A549 (cell line): ENCODE measurements around the gene GNG4. TPM values are rescaled to one million over a fixed set of nuclear protein-coding genes. Genes with fewer than 3 reads are reported as not detected.

ENCODE experiments used
- ATAC-seq, 2 experiments: fragments of 200-7000 bp in 1 of 2; fragments of >200 bp in 1 of 2; cut with Nextera tagmentation in 1 of 2; cut with Tn5 transposase in 1 of 2; 3 replicates each; pipeline versions ENCODE4 v1.8.0 to v1.9.1; 2018 to 2020; ENCODE audit warnings: mild to moderate bottlenecking in 1 of 2, moderate library complexity in 1 of 2
- CTCF ChIA-PET: fragments of 300-600 bp; sonication (Branson Sonifier 250); formaldehyde crosslinking; extraction: SDS; loops from one replicate; lab custom pipeline; 2021; ENCODE audit warnings: antibody characterized with exemption, inconsistent platforms; lab: Yijun Ruan, JAX
- POLR2A ChIA-PET: fragments of 350-600 bp; formaldehyde crosslinking; extraction: SDS; loops from one replicate; lab custom pipeline; 2021; ENCODE audit warnings: antibody characterized with exemption, inconsistent platforms; lab: Yijun Ruan, JAX
- DNase-seq, 2 experiments: peaks; one replicate each; pipeline versions ENCODE4 v3.0.0 to v3.0.0-alpha.2; 2011 to 2016; ENCODE audit warnings: low read depth in 1 of 2, low spot score in 1 of 2
- FAIRE-seq: peaks from 2 replicates; lab custom pipeline; 2011; peaks lifted over from hg19 to GRCh38; lab: Jason Lieb, UNC
- H3K27ac ChIP-seq, 2 experiments: fragments of >200 bp; sonication (Bioruptor Twin); formaldehyde crosslinking; 3 replicates each; pipeline ENCODE4 v1.5.1; 2016 to 2017
- H3K4me1 ChIP-seq: fragments of >200 bp; sonication (Bioruptor Twin); formaldehyde crosslinking; 3 replicates; pipeline ENCODE4 v1.6.1; 2016
- H3K4me2 ChIP-seq: fragments of >200 bp; sonication (Bioruptor Twin); formaldehyde crosslinking; 3 replicates; pipeline ENCODE4 v1.6.1; 2016
- H3K4me3 ChIP-seq: fragments of >200 bp; sonication (Bioruptor Twin); formaldehyde crosslinking; 3 replicates; pipeline ENCODE4 v1.5.1; 2016
- H3K9me3 ChIP-seq: fragments of >200 bp; sonication (Bioruptor Twin); formaldehyde crosslinking; 3 replicates; pipeline ENCODE4 v1.6.1; 2016
- BHLHE40 ChIP-seq: IDR thresholded peaks from 2 replicates; pipeline ENCODE4 v1.6.1; 2012; ENCODE audit warnings: low read depth, low read length, inconsistent platforms
- CEBPB ChIP-seq, 2 experiments: fragments of >200 bp in 1 of 2; sonication (Bioruptor Twin) in 1 of 2; formaldehyde crosslinking in 1 of 2; IDR thresholded peaks; 2 replicates each; pipeline ENCODE4 v1.6.1; 2012 to 2016
- CHD2 ChIP-seq: fragments of 150-350 bp; IDR thresholded peaks from 2 replicates; pipeline ENCODE4 v1.6.1; 2014; ENCODE audit warnings: low read length; ENCODE audit not compliant: partially characterized antibody
- EHMT2 ChIP-seq: fragments of 200-600 bp; sonication (generic); IDR thresholded peaks from 2 replicates; pipeline ENCODE4 v1.6.1; 2016; ENCODE audit warnings: antibody characterized with exemption, low read depth, mild to moderate bottlenecking, moderate library complexity
- EP300 ChIP-seq, 2 experiments: fragments of >200 bp; sonication (Bioruptor Twin); formaldehyde crosslinking; IDR thresholded peaks; 2 replicates in 1 of 2; 3 replicates in 1 of 2; pipeline ENCODE4 v1.6.1; 2016 to 2017
- GATA3 ChIP-seq: IDR thresholded peaks from 2 replicates; pipeline ENCODE4 v1.6.1; 2012; ENCODE audit warnings: borderline replicate concordance
- HEYL ChIP-seq: fragments of 250-450 bp; sonication (Bioruptor Pico); IDR thresholded peaks from 2 replicates; pipeline ENCODE4 v1.8.0; 2021; ENCODE audit warnings: mild to moderate bottlenecking, moderate library complexity
- HOXB5 ChIP-seq: fragments of 250-450 bp; sonication (Bioruptor Pico); IDR thresholded peaks from 2 replicates; pipeline ENCODE4 v1.5.0; 2020; ENCODE audit warnings: mild to moderate bottlenecking, moderate library complexity
- JUN ChIP-seq, 2 experiments: fragments of >200 bp; sonication (Bioruptor Twin); formaldehyde crosslinking; IDR thresholded peaks; 2 replicates in 1 of 2; 3 replicates in 1 of 2; pipeline ENCODE4 v1.6.1; 2016 to 2017
- JUNB ChIP-seq: fragments of >200 bp; sonication (Bioruptor Twin); formaldehyde crosslinking; IDR thresholded peaks from 2 replicates; pipeline ENCODE4 v1.6.1; 2016
- MAFK ChIP-seq: fragments of 450-650 bp; IDR thresholded peaks from 2 replicates; pipeline ENCODE4 v1.6.1; 2014; ENCODE audit not compliant: partially characterized antibody
- MAZ ChIP-seq: fragments of 150-350 bp; IDR thresholded peaks from 2 replicates; pipeline ENCODE4 v1.6.1; 2014; ENCODE audit warnings: antibody characterized with exemption, low read depth, low read length, borderline replicate concordance
- NFE2L2 ChIP-seq: fragments of 150-350 bp; conservative IDR thresholded peaks from 2 replicates; pipeline ENCODE4 v1.6.1; 2014; ENCODE audit warnings: low read length
- POLR2A ChIP-seq: IDR thresholded peaks from 2 replicates; pipeline ENCODE4 v1.6.1; 2012; ENCODE audit warnings: mild to moderate bottlenecking, low read length
- RAD21 ChIP-seq, 2 experiments: fragments of >200 bp in 1 of 2; sonication (Bioruptor Twin) in 1 of 2; formaldehyde crosslinking in 1 of 2; IDR thresholded peaks in 1 of 2; conservative IDR thresholded peaks in 1 of 2; 2 replicates in 1 of 2; 3 replicates in 1 of 2; pipeline ENCODE4 v1.6.1; 2012 to 2018; ENCODE audit warnings: inconsistent platforms in 1 of 2
- RCOR1 ChIP-seq: fragments of 150-350 bp; IDR thresholded peaks from 2 replicates; pipeline ENCODE4 v1.6.1; 2014; ENCODE audit warnings: antibody characterized with exemption, low read length, low read depth
- RFX5 ChIP-seq: fragments of 450-650 bp; IDR thresholded peaks from 2 replicates; pipeline ENCODE4 v1.7.1; 2014; ENCODE audit warnings: antibody characterized with exemption, mild to moderate bottlenecking, moderate library complexity
- SMC3 ChIP-seq: fragments of >200 bp; sonication (Bioruptor Twin); formaldehyde crosslinking; IDR thresholded peaks from 3 replicates; pipeline ENCODE4 v1.6.1; 2018; ENCODE audit warnings: inconsistent platforms
- SREBF2 ChIP-seq: fragments of 450-650 bp; IDR thresholded peaks from 2 replicates; pipeline ENCODE4 v1.6.1; 2014; ENCODE audit warnings: mild to moderate bottlenecking, moderate library complexity
- ZC3H11A ChIP-seq: fragments of 450-650 bp; IDR thresholded peaks from 2 replicates; pipeline ENCODE4 v1.6.1; 2014; ENCODE audit warnings: antibody characterized with exemption, mild to moderate bottlenecking
- ZNF302 ChIP-seq: fragments of 250-450 bp; sonication (Bioruptor Pico); IDR thresholded peaks from 2 replicates; pipeline ENCODE4 v1.9.0; 2021; ENCODE audit warnings: inconsistent platforms, mild to moderate bottlenecking, moderate library complexity
- ZSCAN20 ChIP-seq: fragments of 250-450 bp; sonication (Bioruptor Pico); IDR thresholded peaks from 2 replicates; pipeline ENCODE4 v1.8.0; 2022; ENCODE audit warnings: mild to moderate bottlenecking, moderate library complexity
- WGBS: methylation state at CpG from one replicate; pipeline ENCODE4 v1.1.6; 2017; ENCODE audit errors: missing lambda C conversion rate; 5-methylcytosine and 5-hydroxymethylcytosine counted together
- polyA plus RNA-seq, 4 experiments: library from polyadenylated mRNA; depleted of rRNA in 3 of 4; stranded (reverse); fragments of >200 nt; fragmentation: RNase III in 1 of 4; extraction: RNeasy Plus Mini Kit Qiagen cat#74134 plus additional on column Dnase treatment in 1 of 4; gene quantifications; 2 replicates in 3 of 4; 3 replicates in 1 of 4; pipeline ENCODE4 v1.2.3, GENCODE V29; 2011 to 2017
- TF ChIP-seq, protein P1 (sequence below): fragments of 250-450 bp; sonication (Bioruptor Pico); IDR thresholded peaks from 2 replicates; pipeline ENCODE4 v1.5.0; 2021; ENCODE audit warnings: mild to moderate bottlenecking, moderate library complexity, borderline replicate concordance
- TF ChIP-seq, protein P2 (sequence below): fragments of >200 bp; sonication (Bioruptor Twin); formaldehyde crosslinking; IDR thresholded peaks from 2 replicates; pipeline ENCODE4 v1.6.1; 2016
- TF ChIP-seq, protein P3 (sequence below): IDR thresholded peaks from 2 replicates; pipeline ENCODE4 v1.6.1; 2012
- TF ChIP-seq, protein P4 (sequence below): fragments of 150-350 bp; IDR thresholded peaks from 2 replicates; pipeline ENCODE4 v1.6.1; 2014; ENCODE audit warnings: low read depth, mild to moderate bottlenecking, low read length
- TF ChIP-seq, protein P5 (sequence below): IDR thresholded peaks from 2 replicates; pipeline ENCODE4 v1.6.1; 2012

The GNG4 gene
- polyA plus RNA-seq, 2 of the 4 experiments (the other 2 are of a cell fraction): 10.5 to 16.3 TPM

DNA sequence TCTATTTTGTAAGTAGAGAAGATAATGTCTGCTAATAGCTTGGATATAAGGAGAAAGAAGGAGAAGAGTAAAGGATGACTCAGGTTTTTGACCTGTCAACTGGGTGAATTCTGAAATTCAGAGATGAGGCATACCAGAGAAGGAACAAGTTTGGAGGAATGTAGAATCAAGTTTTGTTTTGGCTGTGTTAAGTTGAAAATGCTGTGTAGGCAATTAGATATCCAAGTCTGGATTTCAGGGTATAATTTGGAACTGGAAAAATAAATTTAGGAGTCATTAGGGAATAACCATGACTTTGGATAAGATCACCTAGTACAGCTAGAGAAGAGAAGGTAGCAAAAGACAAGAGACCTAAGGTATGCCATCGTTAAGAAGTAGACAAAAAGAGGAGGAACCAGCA is 22.4 kb upstream of the GNG4 start:
- FAIRE-seq (no peak), DNase-seq (no peak), ATAC-seq (no peak)
- TF ChIP-seq MAFK (peak; percentile 70), HEYL (CRISPR knock-in tag) (no peak)
- no peak overlapping the region for H3K27ac ChIP-seq
- H3K4me1 ChIP-seq: no peaks in the 10 kb centered on the region
- H3K4me3 ChIP-seq: no peak overlapping the region
- no peak overlapping the region for H3K4me2 ChIP-seq
- H3K9me3 ChIP-seq: peaks cover 42% of the 10 kb centered on the region
- ChIA-PET CTCF (interaction anchor here (1.0 kb wide), 1 partner anchor 10 kb away, joined by 3 read pairs; no protein-coding TSS in a partner anchor), POLR2A (no interaction called here)
- WGBS: 31% methylated on average over 1 of the region's 1 CpG

DNA sequence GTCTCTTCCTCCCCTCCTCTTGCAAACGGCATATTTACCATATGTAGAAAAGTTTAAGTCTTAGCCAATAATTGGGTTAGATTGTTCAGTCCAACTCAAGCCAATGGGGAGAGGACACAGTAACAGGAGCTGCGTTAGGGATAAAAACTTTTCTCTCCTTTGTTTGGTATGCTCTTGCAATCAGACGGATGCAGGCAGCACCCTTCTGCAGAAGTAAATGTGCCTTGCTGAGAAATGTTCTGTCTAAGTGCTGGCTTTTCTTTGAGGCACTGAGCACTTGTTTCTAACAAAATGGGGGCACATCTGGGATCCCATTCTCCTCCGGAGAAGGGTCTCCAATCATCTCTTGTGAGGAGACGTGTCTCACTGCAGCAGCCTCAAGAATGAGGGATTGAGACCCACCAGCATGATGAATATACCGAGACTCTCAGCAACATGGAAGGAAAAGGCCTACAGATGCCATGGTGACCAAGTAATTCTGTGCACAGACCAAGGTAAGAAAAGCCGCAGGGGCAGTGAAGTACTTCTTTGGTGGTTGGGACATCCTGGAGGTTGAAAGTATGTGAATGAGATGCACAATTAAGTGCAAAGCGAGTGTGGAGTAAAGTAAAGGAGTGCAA is 20.7 kb upstream of the GNG4 start:
- ATAC-seq (no peak), DNase-seq (peak in 1 of 2 experiments; percentile 33), FAIRE-seq (no peak)
- WGBS: 86% methylated on average over 8 of the region's 8 CpGs
- H3K4me3 ChIP-seq: no peak overlapping the region
- H3K9me3 ChIP-seq: peaks cover 32% of the 10 kb centered on the region
- H3K4me1 ChIP-seq: no peaks in the 10 kb centered on the region
- no peak overlapping the region for H3K27ac ChIP-seq
- TF ChIP-seq MAZ: no peak
- TF ChIP-seq, protein P1, sequence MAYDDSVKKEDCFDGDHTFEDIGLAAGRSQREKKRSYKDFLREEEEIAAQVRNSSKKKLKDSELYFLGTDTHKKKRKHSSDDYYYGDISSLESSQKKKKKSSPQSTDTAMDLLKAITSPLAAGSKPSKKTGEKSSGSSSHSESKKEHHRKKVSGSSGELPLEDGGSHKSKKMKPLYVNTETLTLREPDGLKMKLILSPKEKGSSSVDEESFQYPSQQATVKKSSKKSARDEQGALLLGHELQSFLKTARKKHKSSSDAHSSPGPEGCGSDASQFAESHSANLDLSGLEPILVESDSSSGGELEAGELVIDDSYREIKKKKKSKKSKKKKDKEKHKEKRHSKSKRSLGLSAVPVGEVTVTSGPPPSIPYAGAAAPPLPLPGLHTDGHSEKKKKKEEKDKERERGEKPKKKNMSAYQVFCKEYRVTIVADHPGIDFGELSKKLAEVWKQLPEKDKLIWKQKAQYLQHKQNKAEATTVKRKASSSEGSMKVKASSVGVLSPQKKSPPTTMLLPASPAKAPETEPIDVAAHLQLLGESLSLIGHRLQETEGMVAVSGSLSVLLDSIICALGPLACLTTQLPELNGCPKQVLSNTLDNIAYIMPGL (CRISPR knock-in tag): no peak
- TF ChIP-seq JUNB: no peak
- no peak for TF ChIP-seq NFE2L2
- TF ChIP-seq ZC3H11A: no peak
- no peak for TF ChIP-seq EP300 (IDR thresholded peaks at IDR 0.05)
- no peak for TF ChIP-seq JUN (IDR thresholded peaks at IDR 0.05)
- TF ChIP-seq, protein P2, sequence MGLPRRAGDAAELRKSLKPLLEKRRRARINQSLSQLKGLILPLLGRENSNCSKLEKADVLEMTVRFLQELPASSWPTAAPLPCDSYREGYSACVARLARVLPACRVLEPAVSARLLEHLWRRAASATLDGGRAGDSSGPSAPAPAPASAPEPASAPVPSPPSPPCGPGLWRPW: no peak
- no peak for TF ChIP-seq POLR2A
- TF ChIP-seq BHLHE40: no peak
- TF ChIP-seq SREBF2: no peak
- no peak for TF ChIP-seq GATA3
- TF ChIP-seq, protein P3, sequence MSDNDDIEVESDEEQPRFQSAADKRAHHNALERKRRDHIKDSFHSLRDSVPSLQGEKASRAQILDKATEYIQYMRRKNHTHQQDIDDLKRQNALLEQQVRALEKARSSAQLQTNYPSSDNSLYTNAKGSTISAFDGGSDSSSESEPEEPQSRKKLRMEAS: no peak
- no peak for TF ChIP-seq EHMT2
- TF ChIP-seq, protein P4, sequence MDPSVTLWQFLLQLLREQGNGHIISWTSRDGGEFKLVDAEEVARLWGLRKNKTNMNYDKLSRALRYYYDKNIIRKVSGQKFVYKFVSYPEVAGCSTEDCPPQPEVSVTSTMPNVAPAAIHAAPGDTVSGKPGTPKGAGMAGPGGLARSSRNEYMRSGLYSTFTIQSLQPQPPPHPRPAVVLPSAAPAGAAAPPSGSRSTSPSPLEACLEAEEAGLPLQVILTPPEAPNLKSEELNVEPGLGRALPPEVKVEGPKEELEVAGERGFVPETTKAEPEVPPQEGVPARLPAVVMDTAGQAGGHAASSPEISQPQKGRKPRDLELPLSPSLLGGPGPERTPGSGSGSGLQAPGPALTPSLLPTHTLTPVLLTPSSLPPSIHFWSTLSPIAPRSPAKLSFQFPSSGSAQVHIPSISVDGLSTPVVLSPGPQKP: no peak
- TF ChIP-seq RFX5: no peak
- TF ChIP-seq SMC3: no peak
- POLR2A ChIA-PET: no interaction called here
- CTCF ChIA-PET: no interaction called here
- H3K4me2 ChIP-seq: no peak overlapping the region

DNA sequence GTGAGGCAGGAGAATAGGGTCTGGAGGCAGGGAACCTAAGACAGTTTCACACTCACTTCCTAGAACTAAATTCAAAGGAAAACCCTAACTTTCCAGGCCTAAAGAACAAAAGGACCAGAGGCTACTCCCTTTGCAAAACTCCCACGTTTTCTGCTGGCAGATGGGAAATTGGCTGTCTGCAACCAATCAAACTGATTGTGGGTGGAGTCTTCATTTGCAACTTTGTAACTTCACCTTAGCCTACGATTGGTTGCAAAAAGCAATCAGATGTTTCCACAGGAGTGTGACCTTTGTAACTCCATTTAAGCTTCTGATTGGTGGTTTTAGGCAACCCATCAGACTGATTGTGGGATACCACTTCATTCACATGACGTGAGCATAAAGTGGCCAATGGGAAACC is 19.7 kb upstream of the GNG4 start:
- DNase-seq: no peak
- ChIA-PET CTCF (no interaction called here), POLR2A (no interaction called here)
- FAIRE-seq: no peak
- Histone ChIP-seq H3K4me2 (no peak overlapping the region), H3K4me3 (no peak overlapping the region), H3K9me3 (peaks cover 27% of the 10 kb centered on the region), H3K4me1 (no peaks in the 10 kb centered on the region), H3K27ac (no peak overlapping the region)
- 71% methylated on average over 3 of the region's 3 CpGs for WGBS
- no peak for ATAC-seq
- no peak for TF ChIP-seq CEBPB (IDR thresholded peaks at IDR 0.05)
- TF ChIP-seq ZSCAN20 (CRISPR knock-in tag): no peak
- TF ChIP-seq RAD21 (conservative IDR thresholded peaks at IDR 0.05 in 1 of 2, IDR thresholded peaks at IDR 0.05 in 1 of 2): no peak
- no peak for TF ChIP-seq HOXB5 (CRISPR knock-in tag)
- TF ChIP-seq, protein P4: no peak
- TF ChIP-seq, protein P5, sequence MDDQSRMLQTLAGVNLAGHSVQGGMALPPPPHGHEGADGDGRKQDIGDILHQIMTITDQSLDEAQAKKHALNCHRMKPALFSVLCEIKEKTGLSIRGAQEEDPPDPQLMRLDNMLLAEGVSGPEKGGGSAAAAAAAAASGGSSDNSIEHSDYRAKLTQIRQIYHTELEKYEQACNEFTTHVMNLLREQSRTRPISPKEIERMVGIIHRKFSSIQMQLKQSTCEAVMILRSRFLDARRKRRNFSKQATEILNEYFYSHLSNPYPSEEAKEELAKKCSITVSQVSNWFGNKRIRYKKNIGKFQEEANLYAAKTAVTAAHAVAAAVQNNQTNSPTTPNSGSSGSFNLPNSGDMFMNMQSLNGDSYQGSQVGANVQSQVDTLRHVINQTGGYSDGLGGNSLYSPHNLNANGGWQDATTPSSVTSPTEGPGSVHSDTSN: no peak
- TF ChIP-seq CHD2: no peak
- TF ChIP-seq ZNF302 (CRISPR knock-in tag): no peak
- TF ChIP-seq RCOR1: no peak
- no peak for TF ChIP-seq RFX5
- no peak for TF ChIP-seq MAZ
